HG03520 (cell line): ENCODE measurements around the gene ROBO3.

Source experiments
- ATAC-seq: cut with Tn5 transposase; IDR thresholded peaks from one replicate; pipeline ENCODE4 v1.9.1; 2021; ENCODE audit warnings: mild to moderate bottlenecking, moderate library complexity; ENCODE audit not compliant: unreplicated experiment

ROBO3 gene

DNA sequence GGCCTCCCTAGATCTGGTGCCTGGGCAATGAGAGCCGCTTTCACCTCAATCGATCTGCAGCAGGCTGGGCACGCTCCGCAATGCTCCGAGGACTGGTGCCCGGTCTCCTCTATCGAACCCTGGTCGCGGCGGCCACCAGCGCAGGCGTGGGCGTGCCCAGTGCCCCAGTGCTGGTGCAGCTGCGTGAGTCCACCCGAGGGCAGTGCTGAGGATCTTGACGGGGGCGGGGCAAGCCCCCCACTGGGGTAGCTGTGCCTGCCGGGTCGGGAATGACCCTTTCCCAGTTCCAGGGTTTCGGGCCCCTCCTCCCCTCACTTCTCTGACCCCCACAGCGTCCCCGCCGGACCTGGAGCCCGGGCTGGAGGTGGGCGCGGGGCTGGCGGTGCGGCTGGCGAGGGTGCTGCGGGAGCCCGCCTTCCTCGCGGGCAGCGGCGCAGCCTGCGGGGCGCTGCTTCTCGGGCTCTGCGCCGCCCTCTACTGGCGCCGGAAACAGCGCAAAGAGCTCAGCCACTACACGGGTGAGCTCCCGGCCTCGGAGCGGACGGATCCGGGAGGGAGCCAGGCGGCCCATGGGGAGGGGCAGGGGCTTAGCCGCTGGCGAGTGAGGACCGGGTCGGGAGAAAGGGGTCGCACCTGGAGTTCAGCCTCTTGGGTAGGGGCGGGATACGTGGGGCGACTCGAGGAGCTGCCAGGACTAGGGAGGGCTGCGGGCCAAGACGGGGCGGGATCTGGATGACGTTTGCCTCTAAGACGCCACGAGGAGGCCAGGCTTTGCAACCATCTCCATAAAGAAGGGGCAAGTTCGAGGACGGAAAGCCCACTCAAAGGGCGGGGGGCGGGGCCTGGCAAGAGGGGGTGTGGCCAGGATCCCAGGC is 10.9 kb downstream of the ROBO3 start:
- peak; percentile 91 for ATAC-seq

- no peak for ATAC-seq
These were observed 11.8 kb downstream of the ROBO3 start for GRCh38 chr11:124876818-124877630.

DNA sequence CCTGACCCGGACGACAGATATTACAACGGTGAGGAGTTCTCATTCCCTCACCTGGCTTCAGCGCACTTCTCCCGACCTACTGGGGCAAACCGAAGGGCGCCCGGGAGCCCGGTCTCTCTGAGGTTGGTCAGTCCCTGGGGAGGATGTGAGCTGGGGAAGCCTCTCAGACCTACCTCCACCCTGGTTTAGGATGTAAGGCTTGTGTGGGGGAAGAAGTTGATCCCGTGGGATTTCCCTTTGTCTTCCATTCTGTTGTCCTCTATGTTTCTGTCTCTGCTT is 12.3 kb downstream of the ROBO3 start:
- ATAC-seq, result no peak

DNA sequence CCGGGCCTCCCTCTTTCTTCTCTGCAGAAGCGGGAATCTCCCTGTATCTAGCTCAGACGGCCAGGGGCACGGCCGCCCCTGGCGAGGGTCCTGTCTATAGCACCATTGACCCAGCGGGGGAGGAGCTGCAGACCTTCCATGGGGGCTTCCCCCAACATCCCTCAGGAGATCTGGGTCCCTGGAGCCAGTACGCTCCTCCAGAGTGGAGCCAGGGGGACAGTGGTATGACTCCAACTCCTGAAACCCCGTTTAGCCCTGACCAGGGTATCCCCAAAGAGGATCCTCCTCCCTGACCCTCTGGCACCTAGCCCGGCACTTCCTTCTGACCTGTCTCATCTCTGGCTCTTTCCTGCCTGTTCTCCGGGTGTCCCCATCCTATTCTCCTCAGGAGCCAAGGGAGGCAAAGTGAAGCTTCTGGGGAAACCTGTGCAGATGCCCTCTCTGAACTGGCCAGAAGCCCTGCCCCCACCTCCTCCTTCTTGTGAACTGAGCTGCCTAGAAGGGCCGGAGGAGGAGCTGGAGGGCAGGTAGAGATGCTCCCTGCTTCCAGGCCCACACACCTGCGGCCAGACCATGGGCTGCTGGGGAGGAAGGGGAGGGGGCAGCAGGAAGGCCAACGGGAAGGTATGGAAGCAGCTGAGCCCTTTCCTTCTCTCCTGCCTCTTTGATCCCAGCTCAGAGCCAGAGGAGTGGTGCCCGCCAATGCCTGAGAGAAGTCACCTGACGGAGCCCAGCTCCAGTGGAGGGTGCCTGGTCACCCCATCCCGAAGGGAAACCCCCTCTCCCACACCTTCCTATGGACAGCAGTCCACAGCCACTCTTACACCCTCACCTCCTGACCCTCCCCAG is 12.9 kb downstream of the ROBO3 start:
- no peak for ATAC-seq

DNA sequence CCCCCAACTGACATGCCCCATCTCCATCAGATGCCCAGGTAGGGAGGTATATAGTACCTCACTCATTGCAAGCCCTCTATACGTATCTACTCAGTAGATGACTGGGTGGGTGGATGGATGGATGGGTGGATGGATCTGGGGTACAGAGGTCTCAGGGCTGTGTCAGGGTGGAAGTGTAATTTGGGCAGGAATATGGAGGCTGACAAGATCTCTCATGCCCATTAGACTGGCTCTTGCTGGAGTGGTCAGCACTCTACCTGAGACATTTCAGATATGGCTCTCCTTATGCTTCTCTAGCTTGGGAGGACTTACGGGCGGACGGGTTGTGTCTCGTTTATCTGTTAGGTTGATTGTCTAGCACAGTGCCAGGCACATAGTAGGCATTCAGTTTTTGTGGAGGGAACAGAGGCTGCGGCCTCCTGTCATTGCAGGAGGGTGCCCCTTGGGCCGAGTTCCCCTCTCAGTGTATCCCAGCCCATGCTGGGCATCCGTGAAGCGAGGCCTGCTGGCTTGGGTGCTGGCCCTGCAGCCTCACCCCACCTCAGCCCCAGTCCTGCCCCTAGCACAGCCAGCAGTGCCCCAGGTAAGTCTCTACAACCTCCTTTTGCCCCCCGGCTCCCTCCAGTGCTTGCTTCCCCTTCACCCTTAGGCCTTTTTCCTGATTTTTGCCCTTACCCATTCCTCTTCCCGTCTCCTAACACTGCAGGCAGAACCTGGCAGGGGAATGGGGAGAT is 13.7 kb downstream of the ROBO3 start:
- ATAC-seq, result no peak

DNA sequence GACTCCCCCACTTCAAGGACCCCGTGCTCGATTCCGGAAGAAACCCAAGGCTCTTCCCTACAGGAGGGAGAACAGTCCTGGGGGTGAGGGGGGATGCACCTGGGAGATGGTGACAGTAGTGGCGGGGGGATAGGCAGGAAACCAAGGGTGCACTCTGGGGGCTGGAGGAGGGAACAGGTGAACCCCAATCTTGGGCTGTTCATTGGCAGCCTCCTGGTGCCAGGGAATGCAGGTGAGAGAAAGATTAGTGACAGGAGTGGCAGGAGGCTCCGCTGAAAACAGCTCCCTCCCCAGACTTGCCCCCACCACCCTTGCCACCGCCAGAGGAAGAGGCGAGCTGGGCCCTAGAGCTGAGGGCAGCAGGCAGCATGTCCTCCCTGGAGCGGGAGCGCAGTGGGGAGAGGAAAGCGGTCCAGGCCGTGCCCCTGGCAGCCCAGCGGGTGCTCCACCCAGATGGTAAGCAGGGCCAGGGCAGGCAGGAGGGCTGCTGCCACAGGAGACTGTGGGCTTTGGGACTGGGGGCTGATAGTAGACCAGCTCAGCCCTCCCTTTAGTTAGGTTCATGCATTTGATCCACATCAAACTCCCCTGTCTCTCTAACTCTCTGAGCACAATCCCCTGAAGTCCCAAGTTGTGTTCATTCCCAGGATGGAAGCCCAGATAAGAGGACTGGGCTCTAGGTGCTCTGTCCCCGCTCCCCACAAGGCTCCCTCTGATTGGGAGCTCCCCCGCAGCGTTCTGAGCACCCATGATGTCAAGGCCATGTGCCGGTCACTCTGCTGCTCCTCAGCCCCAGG is 14.5 kb downstream of the ROBO3 start:
- no peak for ATAC-seq

DNA sequence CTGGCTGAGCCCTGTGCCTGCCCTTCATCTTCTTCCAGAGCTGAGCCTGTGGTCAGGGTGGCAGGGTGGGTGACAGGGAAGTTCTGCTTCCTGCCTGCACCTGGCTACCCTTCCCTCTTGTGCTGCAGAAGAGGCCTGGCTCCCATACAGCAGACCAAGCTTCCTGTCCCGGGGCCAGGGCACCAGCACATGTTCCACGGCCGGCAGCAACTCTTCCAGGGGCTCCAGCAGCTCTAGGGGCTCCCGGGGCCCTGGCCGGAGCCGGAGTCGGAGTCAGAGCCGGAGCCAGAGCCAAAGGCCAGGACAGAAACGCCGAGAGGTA is 15.0 kb downstream of the ROBO3 start:
- no peak for ATAC-seq

DNA sequence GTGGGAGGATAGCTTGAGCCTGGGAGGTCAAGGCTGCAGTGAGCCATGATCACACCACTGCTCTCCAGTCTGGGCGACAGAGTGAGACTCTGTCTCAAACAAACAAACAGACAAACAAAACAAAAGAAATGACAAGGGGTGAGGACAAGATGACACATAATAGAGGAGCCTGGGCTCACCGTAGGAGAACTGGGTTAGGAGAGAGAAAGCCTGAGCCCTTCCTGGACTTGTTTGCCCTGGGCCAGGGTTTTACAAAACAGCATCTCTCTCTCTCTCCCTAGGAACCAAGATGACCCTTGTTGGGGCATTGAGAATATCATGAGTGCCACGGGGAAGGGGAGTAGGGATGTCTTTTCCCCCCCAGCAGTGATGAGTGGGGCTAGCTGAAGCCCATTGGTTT is 15.7 kb downstream of the ROBO3 start:
- no peak for ATAC-seq

DNA sequence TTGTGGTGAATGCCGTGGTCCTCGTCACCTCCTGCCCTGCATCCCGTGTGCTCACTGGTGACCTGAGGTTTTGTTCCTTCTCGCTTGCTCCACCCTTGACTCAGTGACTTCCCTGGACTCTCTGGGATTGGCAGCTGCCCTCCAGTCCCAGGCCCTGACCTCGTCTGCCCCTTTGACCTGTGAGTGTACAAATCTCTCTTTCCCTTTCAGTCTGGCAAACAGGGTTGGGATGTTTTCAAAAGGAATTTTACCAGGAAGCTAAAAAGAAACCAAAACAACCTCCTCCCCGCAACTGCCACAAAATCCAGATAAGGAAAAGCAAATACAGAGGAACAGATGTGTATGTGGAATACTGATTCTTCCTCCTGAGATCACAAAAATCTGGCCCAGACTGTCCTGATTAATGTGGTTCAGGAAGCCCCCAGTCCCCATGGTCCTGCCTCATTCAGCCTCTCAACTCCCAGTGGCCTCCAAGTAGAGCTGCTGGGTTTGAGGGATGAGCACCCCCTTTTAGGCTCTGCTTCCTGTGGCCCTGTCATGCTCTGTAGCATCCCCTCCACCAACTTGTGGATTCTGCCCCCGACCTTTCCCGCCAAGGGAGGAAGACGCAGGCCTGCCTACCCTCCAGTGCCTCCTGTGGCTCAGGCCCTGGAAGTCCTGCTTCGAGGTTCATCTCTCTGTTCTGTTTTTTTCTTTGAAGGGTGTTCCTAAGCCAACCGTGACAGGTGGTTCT is 17.3 kb downstream of the ROBO3 start:
- ATAC-seq, result no peak

GRCh38 chr11:124884340-124884739 is 19.1 kb downstream of the ROBO3 start:
- no peak for ATAC-seq

GRCh38 chr11:124884869-124885479 is 19.7 kb downstream of the ROBO3 start:
- no peak for ATAC-seq

DNA sequence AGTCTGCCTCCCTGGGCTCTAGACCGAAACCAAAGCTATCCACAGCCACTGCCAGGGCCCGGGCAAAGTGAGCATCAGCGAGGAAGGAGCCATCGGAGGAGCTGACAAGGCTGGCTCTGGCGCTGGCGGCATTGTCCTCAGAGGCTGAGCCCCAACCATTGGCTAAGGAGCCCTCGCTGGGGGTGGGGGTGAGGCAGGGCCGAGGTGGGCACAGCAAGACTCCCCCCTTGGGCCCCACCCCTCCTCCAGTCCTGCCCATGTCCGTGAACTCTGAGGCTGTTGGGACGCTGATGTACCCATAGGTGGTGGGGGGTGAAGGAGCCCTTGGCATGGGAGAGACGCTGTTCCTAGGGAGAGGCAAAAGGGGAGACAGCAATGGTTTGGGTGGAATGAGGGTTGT is 21.2 kb downstream of the ROBO3 start:
- ATAC-seq, result no peak

GRCh38 chr11:124886978-124887666 is 21.9 kb downstream of the ROBO3 start:
- no peak for ATAC-seq

DNA sequence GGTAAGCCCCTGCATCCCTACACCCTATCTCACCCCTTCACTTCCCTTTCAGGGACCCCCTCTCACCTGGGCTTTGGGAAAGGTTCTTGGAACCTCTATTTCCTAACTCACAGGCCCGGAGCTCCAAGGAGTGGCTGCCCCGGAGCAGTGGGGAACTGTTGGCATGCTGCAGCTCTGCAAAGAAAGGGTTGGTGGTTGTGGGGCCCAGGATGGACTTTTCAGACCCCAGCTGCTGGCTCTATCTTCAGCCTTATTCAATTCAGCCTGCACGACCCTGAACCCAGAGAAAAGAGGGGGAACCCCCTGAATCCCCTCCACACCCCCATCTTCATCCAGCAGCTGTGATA is 22.4 kb downstream of the ROBO3 start:
- no peak for ATAC-seq

GRCh38 chr11:124889191-124890091 is 24.2 kb downstream of the ROBO3 start:
- no peak for ATAC-seq

- ATAC-seq, result no peak
These were observed 24.9 kb downstream of the ROBO3 start for GRCh38 chr11:124890151-124890550.

- ATAC-seq, result no peak
These were observed 25.6 kb downstream of the ROBO3 start for GRCh38 chr11:124890683-124891372.
